Measurements from ENCODE around the gene URB1. TPM values are rescaled to one million over a fixed set of nuclear protein-coding genes. Genes with fewer than 3 reads are reported as not detected.

URB1 gene
- total and polyA plus RNA-seq, 2 experiments from 2014 or later: 3.4 to 10.1 TPM

DNA sequence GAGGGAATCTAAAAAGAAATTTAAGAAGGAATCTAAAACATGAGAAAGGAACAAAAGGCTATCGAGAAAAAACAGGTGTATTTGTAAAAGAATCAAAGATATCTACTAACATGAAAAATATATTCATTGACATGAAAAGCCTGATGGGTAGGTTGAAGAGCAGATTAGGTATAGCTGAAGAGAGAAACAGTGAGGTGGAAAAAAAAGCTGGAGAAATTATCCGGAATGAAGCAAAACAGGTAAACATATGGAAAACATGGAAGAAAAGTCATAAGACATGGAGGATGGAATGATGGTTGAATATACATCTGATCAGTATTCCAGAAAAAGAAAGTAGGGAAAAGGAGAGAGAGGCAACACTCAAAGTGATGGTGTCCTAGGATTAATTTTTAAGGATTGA is 29.3 kb upstream of the URB1 start:
- Histone ChIP-seq H3K9me3 (ENCODE audit: low read depth) (no peaks in the 10 kb centered on the region), H3K4me1 (ENCODE audit: insufficient read depth) (no peaks in the 10 kb centered on the region), H3K36me3 (replicated peaks; ENCODE audit: insufficient read depth, low read depth) (no peaks in the 10 kb centered on the region), H3K9me2 (replicated peaks; ENCODE audit: insufficient read depth) (no peaks in the 10 kb centered on the region), H3K4me3 (no peak overlapping the region), H3K27ac (no peak overlapping the region), H3K27me3 (no peaks in the 10 kb centered on the region), H2AFZ (no peak overlapping the region), H3K79me2 (no peaks in the 10 kb centered on the region), H3K4me2 (no peak overlapping the region), H4K20me1 (ENCODE audit: insufficient read depth, poor library complexity, severe bottlenecking) (no peaks in the 10 kb centered on the region)
- 94% methylated on average over 2 of the region's 2 CpGs for WGBS (ENCODE audit: low lambda C conversion rate, missing lambda C conversion rate)
- no peak for DNase-seq (ENCODE audit: low spot score)
- TF ChIP-seq, protein P1, sequence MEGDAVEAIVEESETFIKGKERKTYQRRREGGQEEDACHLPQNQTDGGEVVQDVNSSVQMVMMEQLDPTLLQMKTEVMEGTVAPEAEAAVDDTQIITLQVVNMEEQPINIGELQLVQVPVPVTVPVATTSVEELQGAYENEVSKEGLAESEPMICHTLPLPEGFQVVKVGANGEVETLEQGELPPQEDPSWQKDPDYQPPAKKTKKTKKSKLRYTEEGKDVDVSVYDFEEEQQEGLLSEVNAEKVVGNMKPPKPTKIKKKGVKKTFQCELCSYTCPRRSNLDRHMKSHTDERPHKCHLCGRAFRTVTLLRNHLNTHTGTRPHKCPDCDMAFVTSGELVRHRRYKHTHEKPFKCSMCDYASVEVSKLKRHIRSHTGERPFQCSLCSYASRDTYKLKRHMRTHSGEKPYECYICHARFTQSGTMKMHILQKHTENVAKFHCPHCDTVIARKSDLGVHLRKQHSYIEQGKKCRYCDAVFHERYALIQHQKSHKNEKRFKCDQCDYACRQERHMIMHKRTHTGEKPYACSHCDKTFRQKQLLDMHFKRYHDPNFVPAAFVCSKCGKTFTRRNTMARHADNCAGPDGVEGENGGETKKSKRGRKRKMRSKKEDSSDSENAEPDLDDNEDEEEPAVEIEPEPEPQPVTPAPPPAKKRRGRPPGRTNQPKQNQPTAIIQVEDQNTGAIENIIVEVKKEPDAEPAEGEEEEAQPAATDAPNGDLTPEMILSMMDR (IDR thresholded peaks at IDR 0.05; ENCODE audit: poor library complexity): no peak
- no peak for TF ChIP-seq EZH2 (IDR thresholded peaks at IDR 0.05; ENCODE audit: borderline replicate concordance)
- no peak for TF ChIP-seq EZH2phosphoT487 (IDR thresholded peaks at IDR 0.05; ENCODE audit: low read depth, severe bottlenecking, unreplicated experiment)

DNA sequence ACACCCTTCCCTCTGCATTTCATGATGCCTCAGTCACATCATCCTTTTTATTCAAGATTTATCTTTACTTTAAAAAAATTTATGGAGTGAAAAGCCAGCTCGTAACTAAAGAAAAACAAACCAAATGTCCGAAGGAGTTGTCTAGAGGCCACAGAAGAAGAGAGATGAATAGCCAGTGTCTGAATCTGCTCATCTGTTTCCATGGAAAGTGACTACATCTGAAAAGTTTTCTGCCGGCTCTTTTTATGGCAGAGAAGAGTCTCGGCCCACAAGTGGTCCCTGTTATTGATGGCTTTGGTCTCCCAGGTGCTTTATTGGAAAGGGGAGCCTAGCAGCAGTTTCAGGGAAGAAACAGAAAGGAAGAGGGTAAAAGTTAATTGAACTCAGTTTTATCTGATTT is 25.3 kb upstream of the URB1 start:
- H3K4me2 ChIP-seq: no peak overlapping the region
- WGBS (ENCODE audit: low lambda C conversion rate, missing lambda C conversion rate): 70% methylated on average over 4 of the region's 4 CpGs
- H3K27me3 ChIP-seq: peaks cover 22% of the 10 kb centered on the region
- no peak for TF ChIP-seq EZH2phosphoT487 (IDR thresholded peaks at IDR 0.05; ENCODE audit: low read depth, severe bottlenecking, unreplicated experiment)
- TF ChIP-seq EZH2 (IDR thresholded peaks at IDR 0.05; ENCODE audit: borderline replicate concordance): no peak
- TF ChIP-seq, protein P1 (IDR thresholded peaks at IDR 0.05; ENCODE audit: poor library complexity): no peak
- H3K27ac ChIP-seq: no peak overlapping the region
- no peaks in the 10 kb centered on the region for H4K20me1 ChIP-seq (ENCODE audit: insufficient read depth, poor library complexity, severe bottlenecking)
- H2AFZ ChIP-seq: no peak overlapping the region
- no peaks in the 10 kb centered on the region for H3K36me3 ChIP-seq (replicated peaks; ENCODE audit: insufficient read depth, low read depth)
- no peak for DNase-seq (ENCODE audit: low spot score)
- H3K79me2 ChIP-seq: no peaks in the 10 kb centered on the region
- peaks cover 2% of the 10 kb centered on the region for H3K4me1 ChIP-seq (ENCODE audit: insufficient read depth)
- no peaks in the 10 kb centered on the region for H3K9me3 ChIP-seq (ENCODE audit: low read depth)
- H3K4me3 ChIP-seq: no peak overlapping the region
- no peaks in the 10 kb centered on the region for H3K9me2 ChIP-seq (replicated peaks; ENCODE audit: insufficient read depth)

DNA sequence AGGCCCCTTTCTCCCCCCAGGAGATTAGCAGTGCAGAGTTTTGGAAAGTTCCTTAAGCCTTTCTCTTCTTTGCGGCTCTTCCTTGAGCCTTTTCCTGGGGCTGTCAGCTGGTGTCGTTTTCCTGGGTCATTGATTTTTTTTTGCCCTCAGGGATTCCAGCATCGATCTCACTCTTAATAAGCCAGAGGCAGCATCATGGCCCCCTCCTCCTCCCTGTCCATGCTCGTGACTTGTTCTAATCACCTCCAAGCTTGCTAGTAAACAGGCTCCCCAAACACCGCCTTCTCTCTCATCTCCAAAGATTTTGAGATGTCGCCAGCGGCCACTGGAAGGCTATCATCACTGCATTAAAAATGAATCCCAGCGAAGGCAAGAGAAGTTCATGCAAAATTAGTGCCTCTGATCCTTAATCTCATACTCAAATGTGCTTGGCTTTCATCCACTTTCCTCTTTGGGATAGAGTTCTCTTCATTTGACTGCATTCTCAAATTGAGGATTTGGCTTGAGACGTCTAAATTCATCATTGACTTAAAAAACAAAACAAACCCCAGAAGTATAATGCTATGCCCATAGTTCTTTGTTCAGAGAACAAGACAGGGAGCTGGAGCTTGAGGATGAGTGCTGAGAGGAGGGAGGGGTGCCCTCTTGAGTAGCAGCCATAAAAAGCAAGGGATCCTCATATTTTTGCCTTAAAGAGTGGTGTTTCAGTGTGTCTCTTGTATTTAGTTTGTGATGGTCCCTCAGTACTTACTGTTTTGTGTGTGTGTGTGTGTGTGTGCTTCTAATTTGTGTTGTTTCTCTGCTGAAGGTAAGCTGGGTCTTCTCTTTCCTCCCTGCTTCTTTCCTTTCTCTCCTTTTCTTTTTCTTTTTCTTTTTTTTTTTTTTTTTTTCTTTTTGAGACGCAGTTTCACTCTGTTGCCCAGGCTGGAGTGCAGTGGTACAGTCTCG is 22.9 kb upstream of the URB1 start:
- H2AFZ ChIP-seq: no peak overlapping the region
- no peaks in the 10 kb centered on the region for H3K9me2 ChIP-seq (replicated peaks; ENCODE audit: insufficient read depth)
- no peak overlapping the region for H3K4me3 ChIP-seq
- no peaks in the 10 kb centered on the region for H4K20me1 ChIP-seq (ENCODE audit: insufficient read depth, poor library complexity, severe bottlenecking)
- DNase-seq (ENCODE audit: low spot score): no peak
- H3K4me2 ChIP-seq: no peak overlapping the region
- 69% methylated on average over 10 of the region's 11 CpGs for WGBS (ENCODE audit: low lambda C conversion rate, missing lambda C conversion rate)
- H3K79me2 ChIP-seq: no peaks in the 10 kb centered on the region
- peaks cover 44% of the 10 kb centered on the region for H3K27me3 ChIP-seq
- TF ChIP-seq EZH2 (IDR thresholded peaks at IDR 0.05; ENCODE audit: borderline replicate concordance) (no peak), EZH2phosphoT487 (IDR thresholded peaks at IDR 0.05; ENCODE audit: low read depth, severe bottlenecking, unreplicated experiment) (no peak)
- TF ChIP-seq, protein P1 (IDR thresholded peaks at IDR 0.05; ENCODE audit: poor library complexity): no peak
- peaks cover 13% of the 10 kb centered on the region for H3K4me1 ChIP-seq (ENCODE audit: insufficient read depth)
- no peaks in the 10 kb centered on the region for H3K9me3 ChIP-seq (ENCODE audit: low read depth)
- H3K27ac ChIP-seq: no peak overlapping the region
- H3K36me3 ChIP-seq (replicated peaks; ENCODE audit: insufficient read depth, low read depth): no peaks in the 10 kb centered on the region

All from hepatocyte (in vitro differentiated cells).